HepG2 (cell line): ENCODE data around the gene CDC27. TPM values are rescaled to one million over a fixed set of nuclear protein-coding genes. Genes with fewer than 3 reads are reported as not detected.

Source experiments
- ATF3 ChIP-seq: sonication (generic); formaldehyde crosslinking; IDR thresholded peaks from 2 replicates; pipeline ENCODE4 v1.4.0; 2020; ENCODE audit warnings: missing genetic modification reagents
- GABPA ChIP-seq, 2 experiments: IDR thresholded peaks; 2 replicates each; pipeline ENCODE4 v1.6.1; 2011 to 2016; ENCODE audit warnings: low read depth in 2 of 2, low read length in 1 of 2, missing biosample characterization in 1 of 2, missing genetic modification characterization in 1 of 2
- HIVEP1 ChIP-seq: sonication (generic); formaldehyde crosslinking; IDR thresholded peaks from 2 replicates; pipeline ENCODE4 v1.4.0; 2020; ENCODE audit warnings: mild to moderate bottlenecking, missing genetic modification reagents
- ISX ChIP-seq: sonication (generic); formaldehyde crosslinking; conservative IDR thresholded peaks from 2 replicates; pipeline ENCODE4 v1.5.0; 2020; ENCODE audit warnings: missing genetic modification reagents
- JUND ChIP-seq: sonication (generic); formaldehyde crosslinking; IDR thresholded peaks from 2 replicates; pipeline ENCODE4 v1.8.0; 2022; ENCODE audit warnings: mild to moderate bottlenecking, missing genetic modification reagents
- MAFK ChIP-seq, 2 experiments: IDR thresholded peaks in 1 of 2; conservative IDR thresholded peaks in 1 of 2; 2 replicates each; pipeline ENCODE4 v1.6.1; 2011; ENCODE audit warnings: improper control_type of control experiment in 2 of 2, low read length in 2 of 2
- MIXL1 ChIP-seq: IDR thresholded peaks from 2 replicates; pipeline ENCODE4 v1.6.1; 2016
- MTA1 ChIP-seq: sonication (generic); formaldehyde crosslinking; IDR thresholded peaks from 2 replicates; pipeline ENCODE4 v1.4.0; 2020; ENCODE audit warnings: missing genetic modification reagents, mild to moderate bottlenecking, borderline replicate concordance
- NFATC3 ChIP-seq: sonication (generic); formaldehyde crosslinking; IDR thresholded peaks from 2 replicates; pipeline ENCODE4 v1.5.1; 2020; ENCODE audit warnings: mild to moderate bottlenecking, missing genetic modification reagents
- NR2C2 ChIP-seq: sonication (generic); formaldehyde crosslinking; IDR thresholded peaks from 2 replicates; pipeline ENCODE4 v1.4.0; 2020; ENCODE audit warnings: missing genetic modification reagents, mild to moderate bottlenecking, moderate library complexity, borderline replicate concordance
- PCBP1 ChIP-seq: fragments of 200-400 bp; formaldehyde crosslinking; IDR thresholded peaks from 2 replicates; pipeline ENCODE4 v1.6.1; 2017; ENCODE audit warnings: mild to moderate bottlenecking, low read depth, low read length, borderline replicate concordance
- RORA ChIP-seq: sonication (generic); formaldehyde crosslinking; IDR thresholded peaks from 2 replicates; pipeline ENCODE4 v1.5.0; 2020; ENCODE audit warnings: mild to moderate bottlenecking, missing genetic modification reagents, moderate library complexity
- ZBTB38 ChIP-seq: sonication (generic); formaldehyde crosslinking; IDR thresholded peaks from 2 replicates; pipeline ENCODE4 v1.5.1; 2020; ENCODE audit warnings: mild to moderate bottlenecking, missing genetic modification reagents
- ZC3H13 ChIP-seq: sonication (generic); formaldehyde crosslinking; IDR thresholded peaks from 2 replicates; pipeline ENCODE4 v1.8.1; 2023; ENCODE audit warnings: mild to moderate bottlenecking, missing genetic modification reagents, moderate library complexity
- ZGPAT ChIP-seq: IDR thresholded peaks from 2 replicates; pipeline ENCODE4 v1.6.1; 2016; ENCODE audit warnings: mild to moderate bottlenecking
- ZNF124 ChIP-seq: sonication (generic); formaldehyde crosslinking; IDR thresholded peaks from 2 replicates; pipeline ENCODE4 v1.4.0; 2020; ENCODE audit warnings: missing genetic modification reagents
- ZNF280D ChIP-seq: sonication (generic); formaldehyde crosslinking; IDR thresholded peaks from 2 replicates; pipeline ENCODE4 v1.5.1; 2020; ENCODE audit warnings: mild to moderate bottlenecking, missing genetic modification reagents
- ZNF580 ChIP-seq: IDR thresholded peaks from 2 replicates; pipeline ENCODE4 v1.6.1; 2016; ENCODE audit warnings: low read depth, borderline replicate concordance
- ZNF782 ChIP-seq: sonication (generic); formaldehyde crosslinking; IDR thresholded peaks from 2 replicates; pipeline ENCODE4 v1.4.0; 2020; ENCODE audit warnings: missing genetic modification reagents, mild to moderate bottlenecking, borderline replicate concordance
- polyA plus RNA-seq, 8 experiments: library from polyadenylated mRNA; depleted of rRNA in 3 of 8; stranded (reverse) in 7 of 8; unstranded in 1 of 8; fragments of >200 nt; fragmentation: Illumina TruSeq in 4 of 8; extraction: Trizol in 4 of 8; gene quantifications; 2 replicates each; pipeline versions ENCODE4 v1.2.1 to v1.2.3, GENCODE V29; 2011 to 2016; ENCODE audit warnings: low read depth in 4 of 8, missing spikeins in 1 of 8, mixed read lengths in 1 of 8; ENCODE audit not compliant: insufficient read depth in 1 of 8
- total RNA-seq, 5 experiments: library from RNA; depleted of rRNA; stranded (reverse); fragments of >200 nt; fragmentation: Illumina TruSeq; extraction: Trizol; gene quantifications; 2 replicates each; pipeline ENCODE4 v1.2.3, GENCODE V29; 2016; ENCODE audit warnings: low read depth in 1 of 5
- TF ChIP-seq, protein P1 (sequence below): sonication (generic); formaldehyde crosslinking; IDR thresholded peaks from 2 replicates; pipeline ENCODE4 v1.5.0; 2020; ENCODE audit warnings: missing genetic modification reagents, mild to moderate bottlenecking, borderline replicate concordance
- TF ChIP-seq, protein P2 (sequence below): IDR thresholded peaks from 2 replicates; pipeline ENCODE4 v1.6.1; 2018; ENCODE audit warnings: missing genetic modification reagents

CDC27 gene
- total and polyA plus RNA-seq, 2 of the 13 experiments (the other 11 are each of a cell fraction or from before 2014, with no cell fraction given) = 80.7 to 102 TPM

GRCh38 chr17:47188876-47189731, at the start of gene CDC27 (continued):
- TF ChIP-seq MAFK (conservative IDR thresholded peaks at IDR 0.05 in 1 of 2, IDR thresholded peaks at IDR 0.05 in 1 of 2; ENCODE audit: low read length in 2 of 2) (peak in 1 of 2 experiments; percentile 48; a peak in 1 of 4 replicates), ZC3H13 (CRISPR knock-in tag) (peak; percentile 53; the same call in 1 of the 2 replicates), ISX (peak; percentile 90), ZNF280D (CRISPR knock-in tag) (peak; percentile 86; the same call in 1 of the 2 replicates), ZBTB38 (peak; percentile 93), MIXL1 (CRISPR knock-in tag) (no peak; the same call in 1 of the 2 replicates), ATF3 (CRISPR knock-in tag) (peak; percentile 66; the same call in 1 of the 2 replicates), NFATC3 (CRISPR knock-in tag) (no peak; the same call in 1 of the 2 replicates), ZNF782 (CRISPR knock-in tag) (peak; percentile 91; the same call in 1 of the 2 replicates), GABPA (IDR thresholded peaks at IDR 0.05; ENCODE audit: low read depth, low read length) (no peak), GABPA (CRISPR knock-in tag; IDR thresholded peaks at IDR 0.05; ENCODE audit: low read depth) (peak; percentile 62), NR2C2 (CRISPR knock-in tag) (peak; percentile 41), ZNF124 (CRISPR knock-in tag) (peak; percentile 86; the same call in 1 of the 2 replicates), JUND (peak; percentile 64; the same call in 1 of the 2 replicates), ZGPAT (CRISPR knock-in tag) (peak; percentile 91), MTA1 (peak; percentile 71; the same call in 1 of the 2 replicates), PCBP1 (no peak), RORA (CRISPR knock-in tag) (peak; percentile 93; the same call in 1 of the 2 replicates), ZNF580 (peak; percentile 73), HIVEP1 (CRISPR knock-in tag) (peak; percentile 94)
- TF ChIP-seq, protein P1, sequence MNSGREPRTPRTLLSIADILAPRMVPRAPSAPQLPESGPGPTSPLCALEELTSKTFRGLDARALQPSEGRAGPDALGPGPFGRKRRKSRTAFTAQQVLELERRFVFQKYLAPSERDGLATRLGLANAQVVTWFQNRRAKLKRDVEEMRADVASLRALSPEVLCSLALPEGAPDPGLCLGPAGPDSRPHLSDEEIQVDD (CRISPR knock-in tag) = peak; percentile 97; the same call in 1 of the 2 replicates
- TF ChIP-seq, protein P2, sequence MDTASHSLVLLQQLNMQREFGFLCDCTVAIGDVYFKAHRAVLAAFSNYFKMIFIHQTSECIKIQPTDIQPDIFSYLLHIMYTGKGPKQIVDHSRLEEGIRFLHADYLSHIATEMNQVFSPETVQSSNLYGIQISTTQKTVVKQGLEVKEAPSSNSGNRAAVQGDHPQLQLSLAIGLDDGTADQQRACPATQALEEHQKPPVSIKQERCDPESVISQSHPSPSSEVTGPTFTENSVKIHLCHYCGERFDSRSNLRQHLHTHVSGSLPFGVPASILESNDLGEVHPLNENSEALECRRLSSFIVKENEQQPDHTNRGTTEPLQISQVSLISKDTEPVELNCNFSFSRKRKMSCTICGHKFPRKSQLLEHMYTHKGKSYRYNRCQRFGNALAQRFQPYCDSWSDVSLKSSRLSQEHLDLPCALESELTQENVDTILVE (CRISPR knock-in tag) = peak; percentile 89
